Fibroblast of lung (primary cell): Measurements from ENCODE around the gene WSCD1. TPM values are rescaled to one million over a fixed set of nuclear protein-coding genes. Genes with fewer than 3 reads are reported as not detected.

Experiments used
- DNase-seq, 2 donors: peaks; one replicate each; pipeline versions ENCODE4 v3.0.0 to v3.0.0-alpha.2; 2010; ENCODE audit warnings: low read depth in 2 of 2
- H2AFZ ChIP-seq: 2 replicates; pipeline ENCODE4 v1.5.1; 2012; ENCODE audit warnings: low read length, control low read depth, inconsistent platforms
- H3K27ac ChIP-seq: 2 replicates; pipeline ENCODE4 v1.5.1; 2011; ENCODE audit warnings: low read length, control low read depth; ENCODE audit not compliant: insufficient read depth
- H3K27me3 ChIP-seq: 2 replicates; pipeline ENCODE4 v1.5.1; 2011; ENCODE audit warnings: mild to moderate bottlenecking, low read length; ENCODE audit not compliant: control insufficient read depth, insufficient read depth
- H3K36me3 ChIP-seq: 2 replicates; pipeline ENCODE4 v1.5.1; 2011; ENCODE audit warnings: low read length; ENCODE audit not compliant: control insufficient read depth, insufficient read depth
- H3K4me1 ChIP-seq: 2 replicates; pipeline ENCODE4 v1.5.1; 2011; ENCODE audit warnings: low read length; ENCODE audit not compliant: control insufficient read depth, insufficient read depth; ENCODE audit errors: extremely low read depth
- H3K4me2 ChIP-seq: 2 replicates; pipeline ENCODE4 v1.5.1; 2011; ENCODE audit warnings: low read length, control low read depth; ENCODE audit not compliant: insufficient read depth; ENCODE audit errors: extremely low read depth
- H3K4me3 ChIP-seq, 4 experiments: fragments of 200-600 bp in 1 of 4; sonication (generic) in 1 of 4; replicated peaks in 1 of 4; 2 replicates each; pipeline ENCODE4 v1.5.1; 2011 to 2016; ENCODE audit warnings: low read length in 4 of 4, low read depth in 3 of 4, mild to moderate bottlenecking in 3 of 4, control low read depth in 2 of 4, inconsistent platforms in 1 of 4, mixed read lengths in 1 of 4; ENCODE audit not compliant: insufficient read depth in 1 of 4; ENCODE audit errors: control extremely low read depth in 1 of 4
- H3K79me2 ChIP-seq: 2 replicates; pipeline ENCODE4 v1.5.1; 2012; ENCODE audit warnings: mild to moderate bottlenecking, low read length, inconsistent platforms; ENCODE audit not compliant: control insufficient read depth, insufficient read depth
- H3K9ac ChIP-seq: 2 replicates; pipeline ENCODE4 v1.5.1; 2011; ENCODE audit warnings: mild to moderate bottlenecking, low read length, control low read depth; ENCODE audit not compliant: insufficient read depth
- H3K9me3 ChIP-seq: 2 replicates; pipeline ENCODE4 v1.5.1; 2012; ENCODE audit warnings: low read depth, low read length; ENCODE audit not compliant: control insufficient read depth, insufficient read depth
- H4K20me1 ChIP-seq: 2 replicates; pipeline ENCODE4 v1.5.1; 2011; ENCODE audit warnings: low read length; ENCODE audit not compliant: control insufficient read depth, insufficient read depth; ENCODE audit errors: extremely low read depth
- EZH2 ChIP-seq: IDR thresholded peaks from 2 replicates; pipeline ENCODE4 v1.5.1; 2012; ENCODE audit warnings: low read length, control low read depth, mild to moderate bottlenecking; ENCODE audit errors: missing control alignments
- polyA plus RNA-seq, 2 donors: library from polyadenylated mRNA; depleted of rRNA in 1 of 2; stranded (reverse) in 1 of 2; unstranded in 1 of 2; fragments of >200 nt; gene quantifications; 2 replicates each; pipeline ENCODE4 v1.2.1, GENCODE V29; 2011 to 2012; ENCODE audit warnings: missing spikeins in 1 of 2
- total RNA-seq: library from RNA; depleted of rRNA; stranded (reverse); fragments of >200 nt; gene quantifications from 2 replicates; pipeline ENCODE4 v1.2.1, GENCODE V29; 2014
- TF ChIP-seq, protein P1 (sequence below), 2 donors: IDR thresholded peaks in 1 of 2; conservative IDR thresholded peaks in 1 of 2; 1 replicate in 1 of 2; 2 replicates in 1 of 2; pipeline ENCODE4 v1.5.1; 2011 to 2012; ENCODE audit warnings: low read length in 2 of 2, control low read depth in 1 of 2, inconsistent platforms in 1 of 2, low read depth in 1 of 2, mild to moderate bottlenecking in 1 of 2

The WSCD1 gene
- total and polyA plus RNA-seq, 2 donors (not counting 1 experiment from before 2014, with no cell fraction given) = 0.56 to 0.83 TPM

DNA sequence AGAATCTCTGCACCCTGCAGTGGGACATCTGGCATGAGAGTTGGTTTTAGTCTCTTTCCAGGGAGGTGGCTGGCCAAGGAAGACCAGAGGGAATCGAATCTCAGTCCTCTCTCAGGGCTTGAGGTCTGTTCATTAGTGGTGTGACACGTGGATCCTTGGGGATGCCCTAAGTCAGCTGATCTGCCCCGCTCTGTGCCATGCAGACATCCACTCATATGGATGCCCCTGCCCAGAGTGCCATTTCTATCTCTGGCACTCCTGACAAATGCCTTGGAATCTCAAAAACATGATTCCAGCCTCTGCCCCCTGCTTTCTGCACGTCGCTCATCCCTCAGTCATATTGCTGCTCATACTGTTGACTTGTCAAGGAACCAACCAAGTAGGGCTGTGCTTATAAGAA is 38.8 kb downstream of the WSCD1 start:
- no peak overlapping the region for H3K9ac ChIP-seq
- no peaks in the 10 kb centered on the region for H3K9me3 ChIP-seq
- H3K79me2 ChIP-seq = no peaks in the 10 kb centered on the region
- TF ChIP-seq EZH2 = no peak
- TF ChIP-seq, protein P1, sequence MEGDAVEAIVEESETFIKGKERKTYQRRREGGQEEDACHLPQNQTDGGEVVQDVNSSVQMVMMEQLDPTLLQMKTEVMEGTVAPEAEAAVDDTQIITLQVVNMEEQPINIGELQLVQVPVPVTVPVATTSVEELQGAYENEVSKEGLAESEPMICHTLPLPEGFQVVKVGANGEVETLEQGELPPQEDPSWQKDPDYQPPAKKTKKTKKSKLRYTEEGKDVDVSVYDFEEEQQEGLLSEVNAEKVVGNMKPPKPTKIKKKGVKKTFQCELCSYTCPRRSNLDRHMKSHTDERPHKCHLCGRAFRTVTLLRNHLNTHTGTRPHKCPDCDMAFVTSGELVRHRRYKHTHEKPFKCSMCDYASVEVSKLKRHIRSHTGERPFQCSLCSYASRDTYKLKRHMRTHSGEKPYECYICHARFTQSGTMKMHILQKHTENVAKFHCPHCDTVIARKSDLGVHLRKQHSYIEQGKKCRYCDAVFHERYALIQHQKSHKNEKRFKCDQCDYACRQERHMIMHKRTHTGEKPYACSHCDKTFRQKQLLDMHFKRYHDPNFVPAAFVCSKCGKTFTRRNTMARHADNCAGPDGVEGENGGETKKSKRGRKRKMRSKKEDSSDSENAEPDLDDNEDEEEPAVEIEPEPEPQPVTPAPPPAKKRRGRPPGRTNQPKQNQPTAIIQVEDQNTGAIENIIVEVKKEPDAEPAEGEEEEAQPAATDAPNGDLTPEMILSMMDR (conservative IDR thresholded peaks at IDR 0.05 in 1 of 2, IDR thresholded peaks at IDR 0.05 in 1 of 2; ENCODE audit: low read depth in 1 of 2, low read length in 2 of 2) = no peak
- H3K36me3 ChIP-seq = no peaks in the 10 kb centered on the region
- no peaks in the 10 kb centered on the region for H3K4me1 ChIP-seq
- H3K4me2 ChIP-seq = no peak overlapping the region
- H3K4me3 ChIP-seq = no peak overlapping the region
- H3K27ac ChIP-seq = no peak overlapping the region
- no peak overlapping the region for H2AFZ ChIP-seq
- no peak for DNase-seq
- no peaks in the 10 kb centered on the region for H4K20me1 ChIP-seq
- H3K27me3 ChIP-seq = no peaks in the 10 kb centered on the region

DNA sequence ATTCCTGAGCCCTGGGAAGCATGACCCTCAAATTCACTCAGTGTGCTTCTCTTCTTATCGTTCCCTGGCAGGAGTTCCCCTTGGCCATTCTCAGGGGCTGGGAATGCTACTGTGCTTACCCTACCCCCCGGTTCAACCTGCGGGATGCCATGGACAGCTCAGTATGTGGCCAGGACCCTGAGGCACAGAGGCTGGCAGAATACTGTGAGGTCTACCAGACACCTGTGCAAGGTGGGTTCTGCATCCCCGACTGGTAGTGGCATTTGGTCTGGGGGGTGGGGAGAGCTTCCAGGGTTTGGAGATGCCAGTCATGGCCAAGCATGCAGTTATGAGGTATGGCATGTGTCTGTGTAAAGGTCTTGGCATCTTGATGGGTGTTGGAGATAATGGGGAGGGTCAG is 39.4 kb downstream of the WSCD1 start:
- Histone ChIP-seq H3K4me2 (no peak overlapping the region), H3K36me3 (no peaks in the 10 kb centered on the region), H4K20me1 (no peaks in the 10 kb centered on the region), H3K9me3 (no peaks in the 10 kb centered on the region), H2AFZ (no peak overlapping the region), H3K79me2 (no peaks in the 10 kb centered on the region), H3K4me3 (no peak overlapping the region), H3K27me3 (no peaks in the 10 kb centered on the region), H3K4me1 (no peaks in the 10 kb centered on the region), H3K27ac (no peak overlapping the region), H3K9ac (no peak overlapping the region)
- DNase-seq = no peak
- no peak for TF ChIP-seq EZH2

DNA sequence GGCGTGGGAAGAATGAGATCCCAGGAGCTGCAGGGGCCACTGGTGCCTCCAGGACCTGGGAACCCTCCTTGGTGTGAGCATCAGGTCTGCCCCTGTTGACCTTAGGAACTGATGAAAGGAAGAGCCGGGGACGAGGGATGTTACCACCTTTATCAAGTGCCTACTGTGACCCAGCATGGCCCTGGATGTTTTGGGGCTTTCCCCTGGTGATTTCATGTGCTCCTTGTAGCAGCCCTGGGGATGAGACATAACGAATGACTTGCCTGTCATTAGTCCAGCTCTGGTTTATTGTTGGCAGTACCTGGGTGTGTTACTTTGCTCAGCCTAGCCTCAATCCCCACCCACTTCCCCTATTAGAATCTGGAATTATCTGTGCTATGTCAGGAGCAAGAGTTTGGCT is 39.9 kb downstream of the WSCD1 start:
- Histone ChIP-seq H3K9ac (no peak overlapping the region), H3K27me3 (no peaks in the 10 kb centered on the region), H4K20me1 (no peaks in the 10 kb centered on the region), H3K4me3 (no peak overlapping the region), H3K4me1 (no peaks in the 10 kb centered on the region), H3K4me2 (no peak overlapping the region), H3K36me3 (no peaks in the 10 kb centered on the region), H3K79me2 (no peaks in the 10 kb centered on the region), H2AFZ (no peak overlapping the region), H3K9me3 (no peaks in the 10 kb centered on the region), H3K27ac (no peak overlapping the region)
- DNase-seq = no peak
- TF ChIP-seq EZH2 = no peak
- TF ChIP-seq, protein P1 (conservative IDR thresholded peaks at IDR 0.05 in 1 of 2, IDR thresholded peaks at IDR 0.05 in 1 of 2; ENCODE audit: low read depth in 1 of 2, low read length in 2 of 2) = no peak
